HepG2 (cell line): ENCODE results near the gene CLEC16A. TPM values are rescaled to one million over a fixed set of nuclear protein-coding genes. Genes with fewer than 3 reads are reported as not detected.

Experiments used
- ATAC-seq: fragments of 200-7000 bp; cut with Tn5 transposase; 3 replicates; pipeline ENCODE4 v1.9.1; 2020; ENCODE audit warnings: mild to moderate bottlenecking, moderate library complexity
- BruUV-seq: library from RNA; stranded (reverse); fragments of 400-500 nt; replicated peaks from 2 replicates; lab custom pipeline; 2021; lab: Mats Ljungman, UMichigan
- CTCF ChIA-PET: fragments of 300-600 bp; formaldehyde crosslinking; extraction: SDS; loops from one replicate; lab custom pipeline; 2021; ENCODE audit warnings: low total read pairs, inconsistent platforms, low intra/inter-chr PET ratio; lab: Yijun Ruan, JAX
- POLR2A ChIA-PET: fragments of 350-600 bp; sonication (Branson Sonifier 250); formaldehyde crosslinking; loops from one replicate; lab custom pipeline; 2020; ENCODE audit warnings: antibody characterized with exemption, inconsistent platforms; lab: Yijun Ruan, JAX
- DNase-seq: peaks from one replicate; pipeline ENCODE4 v3.0.0-alpha.2; 2015; ENCODE audit warnings: low spot score
- FAIRE-seq: peaks from 3 replicates; lab custom pipeline; 2011; peaks lifted over from hg19 to GRCh38; lab: Jason Lieb, UNC
- H2AFZ ChIP-seq: one replicate; pipeline ENCODE4 v1.6.1; 2011; ENCODE audit warnings: low read length, inconsistent platforms
- H3K27ac ChIP-seq: fragments of 300-600 bp; 3 replicates; pipeline ENCODE4 v1.8.0; 2011; ENCODE audit warnings: mixed run types, mild to moderate bottlenecking, mixed read lengths, low read length, inconsistent platforms; ENCODE audit not compliant: insufficient read depth; ENCODE audit errors: extremely low read length
- H3K27me3 ChIP-seq, 2 experiments: fragments of 200-600 bp in 1 of 2; 2 replicates in 1 of 2; 3 replicates in 1 of 2; pipeline versions ENCODE4 v1.6.0 to v1.8.0; 2011; ENCODE audit warnings: low read length in 2 of 2, mild to moderate bottlenecking in 2 of 2, moderate library complexity in 2 of 2, inconsistent platforms in 1 of 2; ENCODE audit not compliant: insufficient read depth in 2 of 2, control insufficient read depth in 1 of 2
- H3K36me3 ChIP-seq, 2 experiments: fragments of 200-600 bp in 1 of 2; replicated peaks in 1 of 2; 2 replicates in 1 of 2; 3 replicates in 1 of 2; pipeline versions ENCODE4 v1.5.1 to v1.8.0; 2011; ENCODE audit warnings: low read length in 2 of 2, inconsistent platforms in 1 of 2; ENCODE audit not compliant: insufficient read depth in 2 of 2, control insufficient read depth in 1 of 2
- H3K4me1 ChIP-seq: 2 replicates; pipeline ENCODE4 v1.5.1; 2012; ENCODE audit warnings: low read length, inconsistent platforms; ENCODE audit not compliant: insufficient read depth
- H3K4me2 ChIP-seq: 2 replicates; pipeline ENCODE4 v1.6.0; 2011; ENCODE audit warnings: low read depth, low read length, inconsistent platforms
- H3K4me3 ChIP-seq, 3 experiments: fragments of 200-600 bp in 1 of 3; sonication (generic), shearing (Covaris generic) in 1 of 3; replicated peaks in 1 of 3; 2 replicates each; pipeline ENCODE4 v1.5.1; 2011 to 2016; ENCODE audit warnings: low read length in 3 of 3, inconsistent platforms in 2 of 3, low read depth in 2 of 3, mild to moderate bottlenecking in 2 of 3, control low read depth in 1 of 3, mixed read lengths in 1 of 3; ENCODE audit not compliant: insufficient read depth in 1 of 3
- H3K79me2 ChIP-seq: one replicate; pipeline ENCODE4 v1.6.1; 2011; ENCODE audit warnings: low read length, inconsistent platforms; ENCODE audit not compliant: insufficient read depth
- H3K9ac ChIP-seq: 2 replicates; pipeline ENCODE4 v1.6.0; 2011; ENCODE audit warnings: mild to moderate bottlenecking, low read depth, low read length, inconsistent platforms; ENCODE audit not compliant: insufficient read depth
- H3K9me3 ChIP-seq: 2 replicates; pipeline ENCODE4 v1.5.1; 2012; ENCODE audit warnings: mild to moderate bottlenecking, low read length
- H4K20me1 ChIP-seq: 2 replicates; pipeline ENCODE4 v1.6.0; 2011; ENCODE audit warnings: inconsistent platforms, mild to moderate bottlenecking, low read length, moderate library complexity; ENCODE audit not compliant: insufficient read depth
- CHCHD3 ChIP-seq: sonication (generic); formaldehyde crosslinking; IDR thresholded peaks from 2 replicates; pipeline ENCODE4 v1.8.0; 2022; ENCODE audit warnings: mild to moderate bottlenecking, missing genetic modification reagents, moderate library complexity
- NONO ChIP-seq, 2 experiments: fragments of 450-650 bp in 1 of 2; sonication (generic) in 1 of 2; formaldehyde crosslinking in 1 of 2; IDR thresholded peaks in 1 of 2; conservative IDR thresholded peaks in 1 of 2; 2 replicates each; pipeline versions ENCODE4 v1.6.1 to v1.8.0; 2017 to 2022; ENCODE audit warnings: mild to moderate bottlenecking in 1 of 2, missing genetic modification reagents in 1 of 2, moderate library complexity in 1 of 2
- SP5 ChIP-seq: IDR thresholded peaks from 2 replicates; pipeline ENCODE4 v1.6.1; 2016; ENCODE audit warnings: low read depth, borderline replicate concordance
- WGBS: methylation state at CpG from one replicate; pipeline ENCODE4 v1.1.6; 2017; ENCODE audit warnings: low lambda C conversion rate; 5-methylcytosine and 5-hydroxymethylcytosine counted together
- in situ Hi-C: cut with HindIII; loops from 2 replicates; pipeline ENCODE4 v1.10.0; 2017; ENCODE audit warnings: low pct_unique_long_range_greater_than_20kb; ENCODE audit not compliant: extremely low pct_ligation_motif_present
- intact Hi-C: fragments of 100-400 bp; cut with micrococcal nuclease; formaldehyde crosslinking; loops from one replicate; pipeline ENCODE4 v1.10.0; 2022; ENCODE audit not compliant: unreplicated experiment
- polyA plus RNA-seq, 8 experiments: library from polyadenylated mRNA; depleted of rRNA in 3 of 8; stranded (reverse) in 7 of 8; unstranded in 1 of 8; fragments of >200 nt; fragmentation: Illumina TruSeq in 4 of 8; extraction: Trizol in 4 of 8; gene quantifications; 2 replicates each; pipeline versions ENCODE4 v1.2.1 to v1.2.3, GENCODE V29; 2011 to 2016; ENCODE audit warnings: low read depth in 4 of 8, missing spikeins in 1 of 8, mixed read lengths in 1 of 8; ENCODE audit not compliant: insufficient read depth in 1 of 8
- total RNA-seq, 5 experiments: library from RNA; depleted of rRNA; stranded (reverse); fragments of >200 nt; fragmentation: Illumina TruSeq; extraction: Trizol; gene quantifications; 2 replicates each; pipeline ENCODE4 v1.2.3, GENCODE V29; 2016; ENCODE audit warnings: low read depth in 1 of 5
- TF ChIP-seq, protein P1 (sequence below): sonication (generic); formaldehyde crosslinking; IDR thresholded peaks from 2 replicates; pipeline ENCODE4 v1.5.0; 2020; ENCODE audit warnings: missing genetic modification reagents
- TF ChIP-seq, protein P2 (sequence below): sonication (generic); formaldehyde crosslinking; IDR thresholded peaks from 2 replicates; pipeline ENCODE4 v1.5.1; 2020; ENCODE audit warnings: mild to moderate bottlenecking, missing genetic modification reagents
- TF ChIP-seq, protein P3 (sequence below): sonication (generic); formaldehyde crosslinking; IDR thresholded peaks from 2 replicates; pipeline ENCODE4 v1.9.0; 2022; ENCODE audit warnings: low read depth, missing genetic modification reagents
- TF ChIP-seq, protein P4 (sequence below): sonication (generic); formaldehyde crosslinking; IDR thresholded peaks from 2 replicates; pipeline ENCODE4 v1.9.0; 2022; ENCODE audit warnings: missing genetic modification reagents, mild to moderate bottlenecking, borderline replicate concordance

Gene CLEC16A
- total and polyA plus RNA-seq, 2 of the 13 experiments (the other 11 are each of a cell fraction or from before 2014, with no cell fraction given), result 8.5 to 10.3 TPM

DNA sequence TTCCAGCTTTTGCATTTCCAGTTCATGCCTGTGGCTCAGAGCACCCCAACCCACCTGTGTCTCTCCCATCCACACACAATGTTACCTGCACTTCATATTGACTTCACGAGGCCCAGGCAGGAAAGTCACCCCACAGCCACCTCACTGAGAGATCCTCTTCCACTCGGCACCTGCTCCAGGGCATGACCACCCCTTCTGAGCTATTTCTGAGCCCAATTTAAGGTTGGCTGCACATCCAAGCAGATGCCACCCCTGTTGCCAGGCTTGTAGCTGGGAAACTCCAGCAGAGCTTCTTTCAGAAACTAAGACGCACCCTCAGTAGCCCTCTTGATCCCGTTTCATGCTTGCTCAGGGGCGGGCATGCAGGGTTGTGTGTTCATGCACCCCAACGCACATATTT, 223.2 kb downstream of the CLEC16A start (continued):
- TF ChIP-seq NONO (IDR thresholded peaks at IDR 0.05) (no peak), NONO (CRISPR knock-in tag; conservative IDR thresholded peaks at IDR 0.05) (no peak)
- TF ChIP-seq, protein P1, sequence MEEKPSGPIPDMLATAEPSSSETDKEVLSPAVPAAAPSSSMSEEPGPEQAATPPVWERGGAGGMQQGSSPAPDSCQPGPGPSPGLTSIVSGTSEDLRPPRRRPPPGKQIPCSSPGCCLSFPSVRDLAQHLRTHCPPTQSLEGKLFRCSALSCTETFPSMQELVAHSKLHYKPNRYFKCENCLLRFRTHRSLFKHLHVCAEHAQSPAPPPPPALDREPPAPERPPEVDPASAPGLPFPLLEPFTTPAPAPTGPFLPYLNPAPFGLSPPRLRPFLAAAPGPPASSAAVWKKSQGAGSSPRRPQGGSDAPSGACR (CRISPR knock-in tag), result no peak
- TF ChIP-seq, all 625 proteins: peak for 0

DNA sequence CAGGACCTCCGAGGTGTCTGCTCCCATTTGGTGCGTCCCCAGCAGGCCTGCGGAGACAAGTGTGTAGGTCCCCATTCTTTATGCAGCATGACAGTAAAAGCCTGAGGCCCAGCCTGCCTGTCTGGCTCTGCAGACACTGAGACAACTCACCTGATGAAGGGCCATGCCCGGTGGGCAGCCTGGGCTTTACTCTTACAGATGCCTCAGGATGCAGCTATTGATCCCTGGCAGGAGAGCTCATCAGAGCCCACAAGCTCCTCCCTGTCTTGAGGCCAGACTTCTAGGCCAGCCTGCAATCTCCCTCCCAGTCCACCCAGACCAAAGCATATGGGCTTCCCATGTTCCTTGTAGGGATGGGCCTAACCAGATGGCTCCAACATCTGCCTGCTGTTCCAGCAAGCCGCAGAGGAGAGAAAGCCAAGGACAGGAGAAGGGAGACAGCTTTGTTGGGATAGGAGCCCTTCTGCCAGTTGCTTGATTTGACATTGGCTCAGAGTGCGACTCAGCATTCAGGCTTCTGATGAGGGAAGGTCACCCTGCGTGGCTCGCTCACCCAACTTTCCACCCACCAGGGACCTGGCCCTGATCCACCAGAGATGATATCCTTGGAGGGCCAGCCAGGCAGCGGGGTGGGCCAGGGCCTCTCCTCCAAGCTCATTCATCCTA, 224.2 kb downstream of the CLEC16A start:
- Histone ChIP-seq H3K9ac (no peak overlapping the region), H3K27me3 (no peaks in the 10 kb centered on the region), H3K79me2 (no peaks in the 10 kb centered on the region), H3K4me2 (no peak overlapping the region), H3K27ac (no peak overlapping the region), H4K20me1 (no peaks in the 10 kb centered on the region), H3K4me3 (no peak overlapping the region), H3K36me3 (peaks cover 0 to 10% of the 10 kb centered on the region in 2 experiments; a peak in 2 of 5 replicates), H3K4me1 (no peaks in the 10 kb centered on the region), H2AFZ (no peak overlapping the region), H3K9me3 (no peaks in the 10 kb centered on the region)
- no peak for TF ChIP-seq CHCHD3
- no peak for TF ChIP-seq SP5 (CRISPR knock-in tag)
- intact Hi-C loops (no loop called here), in situ Hi-C loops (no loop called here)
- WGBS, result 87% methylated on average over 9 of the region's 9 CpGs
- no TSS peak for BruUV-seq
- ATAC-seq (no peak), DNase-seq (no peak), FAIRE-seq (no peak)
- CTCF ChIA-PET, result no interaction called here
- POLR2A ChIA-PET, result no interaction called here

DNA sequence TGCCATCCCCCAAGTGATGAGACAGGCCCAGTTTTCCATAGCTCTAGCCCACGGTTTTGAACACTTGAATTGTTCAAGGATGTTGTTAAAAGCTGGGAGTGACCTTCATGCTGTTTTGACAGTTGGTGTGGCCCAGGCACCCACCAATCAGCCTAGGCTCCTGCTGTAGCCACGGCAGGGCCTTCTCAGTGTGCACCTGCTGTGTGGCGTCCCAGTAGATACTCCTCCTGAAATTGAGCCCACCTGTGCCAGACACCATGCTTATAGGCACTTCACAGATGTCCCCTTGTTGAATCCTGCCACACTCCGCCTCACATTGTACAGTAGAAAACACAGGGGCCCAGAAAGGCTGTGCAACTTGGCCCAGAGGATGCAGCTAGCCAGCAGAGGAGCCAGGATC, 225.3 kb downstream of the CLEC16A start:
- DNase-seq (no peak), FAIRE-seq (no peak), ATAC-seq (no peak)
- Histone ChIP-seq H3K27ac (no peak overlapping the region), H3K9me3 (no peaks in the 10 kb centered on the region), H3K4me3 (no peak overlapping the region), H3K79me2 (no peaks in the 10 kb centered on the region), H4K20me1 (no peaks in the 10 kb centered on the region), H3K9ac (no peak overlapping the region), H2AFZ (no peak overlapping the region), H3K27me3 (no peaks in the 10 kb centered on the region), H3K4me2 (no peak overlapping the region), H3K4me1 (no peaks in the 10 kb centered on the region), H3K36me3 (peaks cover 0 to 10% of the 10 kb centered on the region in 2 experiments; a peak in 2 of 5 replicates)
- CTCF ChIA-PET, result no interaction called here
- 80% methylated on average over 4 of the region's 4 CpGs for WGBS
- in situ Hi-C loops, result no loop called here
- intact Hi-C loops, result no loop called here
- no TSS peak for BruUV-seq
- POLR2A ChIA-PET, result no interaction called here
- TF ChIP-seq, protein P2, sequence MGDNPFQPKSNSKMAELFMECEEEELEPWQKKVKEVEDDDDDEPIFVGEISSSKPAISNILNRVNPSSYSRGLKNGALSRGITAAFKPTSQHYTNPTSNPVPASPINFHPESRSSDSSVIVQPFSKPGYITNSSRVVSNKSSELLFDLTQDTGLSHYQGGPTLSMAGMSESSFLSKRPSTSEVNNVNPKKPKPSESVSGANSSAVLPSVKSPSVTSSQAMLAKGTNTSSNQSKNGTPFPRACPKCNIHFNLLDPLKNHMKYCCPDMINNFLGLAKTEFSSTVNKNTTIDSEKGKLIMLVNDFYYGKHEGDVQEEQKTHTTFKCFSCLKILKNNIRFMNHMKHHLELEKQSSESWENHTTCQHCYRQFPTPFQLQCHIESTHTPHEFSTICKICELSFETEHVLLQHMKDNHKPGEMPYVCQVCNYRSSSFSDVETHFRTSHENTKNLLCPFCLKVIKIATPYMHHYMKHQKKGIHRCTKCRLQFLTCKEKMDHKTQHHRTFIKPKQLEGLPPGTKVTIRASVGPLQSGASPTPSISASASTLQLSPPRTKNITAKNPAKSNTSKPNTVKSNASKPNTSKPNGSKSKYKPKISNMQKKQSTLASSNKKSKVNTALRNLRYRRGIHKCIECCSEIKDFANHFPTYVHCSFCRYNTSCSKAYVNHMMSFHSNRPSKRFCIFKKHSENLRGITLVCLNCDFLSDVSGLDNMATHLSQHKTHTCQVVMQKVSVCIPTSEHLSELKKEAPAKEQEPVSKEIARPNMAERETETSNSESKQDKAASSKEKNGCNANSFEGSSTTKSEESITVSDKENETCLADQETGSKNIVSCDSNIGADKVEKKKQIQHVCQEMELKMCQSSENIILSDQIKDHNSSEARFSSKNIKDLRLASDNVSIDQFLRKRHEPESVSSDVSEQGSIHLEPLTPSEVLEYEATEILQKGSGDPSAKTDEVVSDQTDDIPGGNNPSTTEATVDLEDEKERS, result no peak
- TF ChIP-seq, protein P3, sequence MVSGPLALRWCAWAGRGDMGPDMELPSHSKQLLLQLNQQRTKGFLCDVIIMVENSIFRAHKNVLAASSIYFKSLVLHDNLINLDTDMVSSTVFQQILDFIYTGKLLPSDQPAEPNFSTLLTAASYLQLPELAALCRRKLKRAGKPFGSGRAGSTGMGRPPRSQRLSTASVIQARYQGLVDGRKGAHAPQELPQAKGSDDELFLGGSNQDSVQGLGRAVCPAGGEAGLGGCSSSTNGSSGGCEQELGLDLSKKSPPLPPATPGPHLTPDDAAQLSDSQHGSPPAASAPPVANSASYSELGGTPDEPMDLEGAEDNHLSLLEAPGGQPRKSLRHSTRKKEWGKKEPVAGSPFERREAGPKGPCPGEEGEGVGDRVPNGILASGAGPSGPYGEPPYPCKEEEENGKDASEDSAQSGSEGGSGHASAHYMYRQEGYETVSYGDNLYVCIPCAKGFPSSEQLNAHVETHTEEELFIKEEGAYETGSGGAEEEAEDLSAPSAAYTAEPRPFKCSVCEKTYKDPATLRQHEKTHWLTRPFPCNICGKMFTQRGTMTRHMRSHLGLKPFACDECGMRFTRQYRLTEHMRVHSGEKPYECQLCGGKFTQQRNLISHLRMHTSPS (CRISPR knock-in tag), result no peak
- TF ChIP-seq, protein P4, sequence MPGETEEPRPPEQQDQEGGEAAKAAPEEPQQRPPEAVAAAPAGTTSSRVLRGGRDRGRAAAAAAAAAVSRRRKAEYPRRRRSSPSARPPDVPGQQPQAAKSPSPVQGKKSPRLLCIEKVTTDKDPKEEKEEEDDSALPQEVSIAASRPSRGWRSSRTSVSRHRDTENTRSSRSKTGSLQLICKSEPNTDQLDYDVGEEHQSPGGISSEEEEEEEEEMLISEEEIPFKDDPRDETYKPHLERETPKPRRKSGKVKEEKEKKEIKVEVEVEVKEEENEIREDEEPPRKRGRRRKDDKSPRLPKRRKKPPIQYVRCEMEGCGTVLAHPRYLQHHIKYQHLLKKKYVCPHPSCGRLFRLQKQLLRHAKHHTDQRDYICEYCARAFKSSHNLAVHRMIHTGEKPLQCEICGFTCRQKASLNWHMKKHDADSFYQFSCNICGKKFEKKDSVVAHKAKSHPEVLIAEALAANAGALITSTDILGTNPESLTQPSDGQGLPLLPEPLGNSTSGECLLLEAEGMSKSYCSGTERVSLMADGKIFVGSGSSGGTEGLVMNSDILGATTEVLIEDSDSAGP (CRISPR knock-in tag), result no peak
